Stromal cell of bone marrow (primary cell): ENCODE measurements around the gene UBXN11.

Experiments
- DNase-seq: peaks from one replicate; pipeline ENCODE4 v3.0.0-alpha.2; 2012; ENCODE audit warnings: low read depth

Gene UBXN11

DNA sequence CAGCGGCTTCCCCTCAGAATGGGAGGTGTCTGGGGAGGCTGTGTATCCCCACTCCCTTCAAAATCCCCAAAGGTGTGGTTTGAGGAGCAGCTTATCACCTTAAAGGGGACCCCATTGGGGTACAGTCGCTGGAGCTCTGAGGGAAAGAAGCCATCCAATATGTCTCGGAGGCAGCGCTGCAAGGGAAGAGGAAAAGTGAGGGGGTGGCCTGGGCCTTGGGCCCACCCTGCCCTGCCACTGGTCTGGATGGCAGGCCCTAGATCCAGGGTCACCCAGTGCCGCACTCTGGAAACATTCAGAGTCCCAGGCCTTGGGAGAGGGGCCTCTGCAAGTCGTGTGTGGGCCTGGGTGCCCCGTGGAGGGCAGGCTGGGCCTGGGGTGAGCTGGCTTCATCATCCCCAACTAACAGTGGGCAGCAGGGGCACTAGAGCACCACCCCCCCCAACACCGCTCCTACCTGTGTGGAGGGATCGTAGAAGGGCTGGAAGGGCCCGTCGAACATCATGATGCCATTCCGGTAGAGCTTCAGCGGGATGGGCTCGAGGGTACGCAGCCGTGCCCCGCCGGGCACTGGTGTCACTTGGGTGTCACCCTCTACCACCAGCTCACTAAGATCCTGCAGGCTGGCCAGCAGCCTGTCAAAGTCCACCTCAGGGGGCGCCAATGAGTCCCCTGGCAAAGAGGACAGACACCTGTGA lies 20.9 kb downstream of the UBXN11 start:
- DNase-seq, result no peak

DNA sequence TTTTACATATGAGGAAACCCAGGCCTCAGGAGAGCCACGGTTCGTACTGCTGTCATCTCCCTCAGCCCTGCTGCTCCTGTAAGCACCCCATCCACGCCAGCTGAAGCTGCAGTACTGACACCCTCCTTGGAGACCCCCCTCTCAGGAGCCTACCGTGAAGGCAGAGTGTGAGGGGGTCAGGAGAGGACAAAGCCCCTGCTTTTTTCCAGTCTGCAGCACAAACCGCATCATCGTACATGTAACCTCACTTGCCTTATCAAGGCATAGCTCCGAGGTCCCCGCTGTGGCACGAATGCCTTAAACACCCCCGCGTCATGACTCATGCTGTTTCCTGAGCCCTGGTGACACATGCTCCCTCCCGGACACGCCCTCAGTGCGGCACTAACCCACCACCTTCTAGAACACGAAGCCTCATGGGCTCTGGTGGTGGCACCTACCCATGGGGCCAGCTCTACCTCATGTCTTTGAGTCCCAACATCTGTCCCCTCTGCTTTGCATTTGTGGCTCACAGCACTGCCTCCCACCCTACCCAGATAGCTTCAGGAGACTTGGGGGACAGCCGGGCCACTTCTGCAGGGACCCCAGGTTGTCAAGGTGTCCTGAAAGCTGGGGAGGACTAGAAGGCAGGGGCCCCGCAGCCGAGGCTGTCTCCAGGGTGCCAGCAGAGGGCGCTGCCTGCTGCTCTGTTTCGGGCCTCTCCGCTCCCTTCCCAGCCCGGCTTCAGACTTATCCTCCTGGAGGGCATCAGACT lies 21.7 kb downstream of the UBXN11 start:
- DNase-seq, result peak; percentile 81

DNA sequence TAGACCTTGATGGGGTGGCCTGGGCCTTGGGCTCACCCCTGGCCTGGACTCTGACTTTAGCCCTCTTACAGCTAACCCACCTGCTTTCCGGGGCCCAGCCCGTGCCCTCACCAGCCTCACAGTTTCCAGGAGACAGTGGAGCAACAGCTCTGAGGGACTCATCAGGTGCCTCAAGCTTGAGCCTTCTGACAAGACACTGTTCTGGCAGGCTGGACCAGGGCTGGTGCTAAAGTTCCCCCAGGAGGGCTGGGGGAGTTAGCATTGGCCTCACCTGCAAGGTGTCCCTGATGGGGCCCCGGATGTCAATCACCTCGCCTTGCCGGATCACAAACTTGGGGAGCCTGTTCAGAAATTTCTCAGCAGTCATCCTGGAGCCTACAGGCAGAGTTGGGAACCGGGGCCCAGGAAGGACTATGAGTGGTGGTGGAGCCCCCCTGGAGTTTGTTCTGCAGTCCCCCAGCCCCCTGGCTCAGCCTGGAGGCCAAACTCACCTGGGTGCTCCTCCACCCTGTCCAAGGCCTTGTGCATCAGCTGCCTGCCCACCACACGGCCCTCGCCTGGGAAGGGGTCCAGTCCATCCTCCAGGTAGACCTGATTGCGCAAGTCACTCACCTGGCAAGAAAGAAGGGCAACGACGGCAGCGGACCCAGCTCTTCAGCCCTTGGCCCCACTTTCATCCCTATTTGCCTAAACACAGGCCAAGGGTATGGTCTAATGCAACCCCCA lies 22.4 kb downstream of the UBXN11 start:
- no peak for DNase-seq

DNA sequence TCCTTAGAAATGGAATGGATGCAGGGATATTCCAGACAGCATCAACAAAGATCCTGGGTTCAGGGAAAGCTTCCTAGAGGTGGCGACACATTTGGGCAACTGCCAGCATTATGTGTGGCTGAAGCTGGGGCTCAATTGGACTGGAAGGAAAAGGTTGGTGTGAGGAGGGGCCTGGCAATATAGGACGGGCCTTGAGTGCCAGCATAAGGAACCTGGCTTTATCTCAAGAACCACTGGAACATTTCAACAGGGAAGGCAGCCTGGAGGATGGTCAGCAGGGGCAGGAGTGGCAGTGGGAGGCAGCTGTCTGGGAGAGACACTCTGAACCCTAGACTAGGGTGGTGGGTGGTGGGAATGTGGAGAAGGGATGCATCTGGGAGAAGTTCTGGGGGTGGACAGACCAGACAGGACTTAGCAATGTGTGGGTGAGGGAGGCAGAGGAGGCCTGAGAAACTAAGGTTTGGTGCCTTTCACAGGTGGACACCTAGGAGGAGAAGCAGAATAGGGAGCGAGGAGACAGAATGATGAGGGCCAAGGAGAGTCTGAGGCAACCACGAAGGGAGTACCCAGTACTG lies 23.1 kb downstream of the UBXN11 start:
- DNase-seq, result no peak

DNA sequence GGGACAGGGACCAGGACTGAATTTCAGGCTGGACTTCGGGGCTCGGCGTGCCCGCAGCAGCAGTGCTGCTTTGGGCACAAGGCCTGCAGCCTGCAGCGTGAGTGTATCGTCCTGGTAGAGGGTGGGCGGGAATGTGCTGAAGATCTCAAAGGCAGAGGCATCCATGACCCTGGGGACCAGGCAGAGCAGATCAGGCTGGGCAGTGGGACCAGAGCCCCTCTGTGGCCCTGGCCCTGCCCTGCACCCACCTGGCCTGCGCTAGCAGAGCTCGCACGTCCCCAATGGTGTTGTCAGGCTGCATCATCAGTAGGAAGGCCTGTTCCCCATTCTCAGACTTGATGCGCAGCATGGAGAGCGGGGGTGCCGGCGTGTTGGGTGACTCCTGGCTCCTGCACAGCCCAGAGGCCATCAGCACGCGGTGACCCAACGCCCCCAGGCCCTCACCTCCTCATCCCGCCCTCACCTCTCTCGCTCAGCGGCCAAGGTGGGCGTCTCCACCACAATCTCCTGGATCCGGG lies 24.0 kb downstream of the UBXN11 start:
- no peak for DNase-seq

DNA sequence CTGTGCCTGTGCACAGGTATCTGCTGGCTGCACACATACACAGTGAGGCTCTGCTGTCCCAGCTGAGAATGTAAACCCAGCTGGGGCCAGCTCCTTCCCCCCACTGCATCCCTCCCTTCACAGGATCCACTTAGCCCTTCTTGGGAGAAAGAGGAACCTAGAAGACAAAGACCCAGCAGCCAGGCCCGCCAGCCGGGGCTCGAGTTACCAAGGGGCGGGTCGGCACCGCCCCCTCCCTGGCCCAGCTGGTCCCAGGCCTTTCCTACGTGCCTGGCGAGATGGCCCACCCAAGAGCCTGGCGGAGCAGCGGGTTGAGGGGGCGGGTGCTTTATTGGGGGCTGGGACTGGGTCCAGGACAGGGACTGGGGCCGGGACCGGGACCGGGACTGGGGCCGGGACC lies 24.5 kb downstream of the UBXN11 start:
- no peak for DNase-seq

DNA sequence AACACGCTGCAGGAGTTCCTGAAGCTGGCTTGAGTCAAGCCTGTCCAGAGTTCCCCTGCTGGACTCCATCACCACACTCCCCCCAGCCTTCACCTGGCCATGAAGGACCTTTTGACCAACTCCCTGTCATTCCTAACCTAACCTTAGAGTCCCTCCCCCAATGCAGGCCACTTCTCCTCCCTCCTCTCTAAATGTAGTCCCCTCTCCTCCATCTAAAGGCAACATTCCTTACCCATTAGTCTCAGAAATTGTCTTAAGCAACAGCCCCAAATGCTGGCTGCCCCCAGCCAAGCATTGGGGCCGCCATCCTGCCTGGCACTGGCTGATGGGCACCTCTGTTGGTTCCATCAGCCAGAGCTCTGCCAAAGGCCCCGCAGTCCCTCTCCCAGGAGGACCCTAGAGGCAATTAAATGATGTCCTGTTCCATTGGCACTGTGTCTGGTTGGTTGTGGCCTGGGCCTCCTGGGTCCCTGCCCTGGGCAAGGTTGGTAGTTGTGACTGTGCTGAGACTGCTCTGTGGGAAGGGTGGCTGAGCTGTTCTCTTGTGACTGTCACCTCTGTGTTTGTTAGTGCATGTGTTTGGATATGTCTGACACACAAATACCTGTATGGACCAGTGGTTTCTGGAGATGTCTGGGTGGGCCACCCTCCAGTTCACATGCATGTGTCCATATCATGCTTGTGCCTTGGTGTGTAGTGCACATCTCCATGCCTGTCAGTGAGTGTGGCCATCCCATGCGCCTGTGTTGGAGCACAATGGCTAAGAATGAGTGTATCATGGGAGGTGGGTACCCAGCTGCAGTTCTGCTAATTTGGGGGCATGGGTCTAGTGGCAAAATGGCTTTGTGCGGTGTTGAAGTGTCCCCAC lies 25.1 kb downstream of the UBXN11 start:
- DNase-seq, result no peak

DNA sequence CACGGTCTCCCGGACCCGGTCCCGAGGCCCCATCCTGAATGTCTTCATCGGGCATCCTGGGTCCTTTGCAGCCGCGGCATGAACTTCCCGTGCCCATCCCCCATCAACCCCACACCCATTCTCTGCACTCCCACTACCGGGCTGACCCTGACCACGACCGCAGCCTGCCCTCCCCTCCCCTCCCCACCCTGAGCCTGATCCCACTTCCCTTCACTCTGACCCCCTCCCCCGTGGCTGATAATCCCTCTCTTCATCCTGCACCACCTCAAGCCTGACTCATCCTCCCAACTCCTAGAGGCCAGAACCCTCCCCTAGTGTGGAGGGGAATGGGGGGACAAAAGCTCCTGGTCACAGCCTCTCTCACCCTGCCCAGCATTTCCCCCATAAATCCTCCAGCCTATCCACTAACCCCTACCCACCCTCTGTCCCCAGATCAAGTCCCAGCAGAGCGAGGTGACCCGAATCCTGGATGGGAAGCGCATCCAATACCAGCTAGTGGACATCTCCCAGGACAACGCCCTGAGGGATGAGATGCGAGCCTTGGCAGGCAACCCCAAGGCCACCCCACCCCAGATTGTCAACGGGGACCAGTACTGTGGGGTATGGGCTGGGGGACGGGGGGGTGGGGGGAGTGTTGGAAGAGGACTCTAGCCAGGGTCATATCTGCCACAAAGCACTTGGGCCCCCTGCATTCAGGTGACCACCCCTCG lies 25.9 kb downstream of the UBXN11 start:
- DNase-seq, result no peak

DNA sequence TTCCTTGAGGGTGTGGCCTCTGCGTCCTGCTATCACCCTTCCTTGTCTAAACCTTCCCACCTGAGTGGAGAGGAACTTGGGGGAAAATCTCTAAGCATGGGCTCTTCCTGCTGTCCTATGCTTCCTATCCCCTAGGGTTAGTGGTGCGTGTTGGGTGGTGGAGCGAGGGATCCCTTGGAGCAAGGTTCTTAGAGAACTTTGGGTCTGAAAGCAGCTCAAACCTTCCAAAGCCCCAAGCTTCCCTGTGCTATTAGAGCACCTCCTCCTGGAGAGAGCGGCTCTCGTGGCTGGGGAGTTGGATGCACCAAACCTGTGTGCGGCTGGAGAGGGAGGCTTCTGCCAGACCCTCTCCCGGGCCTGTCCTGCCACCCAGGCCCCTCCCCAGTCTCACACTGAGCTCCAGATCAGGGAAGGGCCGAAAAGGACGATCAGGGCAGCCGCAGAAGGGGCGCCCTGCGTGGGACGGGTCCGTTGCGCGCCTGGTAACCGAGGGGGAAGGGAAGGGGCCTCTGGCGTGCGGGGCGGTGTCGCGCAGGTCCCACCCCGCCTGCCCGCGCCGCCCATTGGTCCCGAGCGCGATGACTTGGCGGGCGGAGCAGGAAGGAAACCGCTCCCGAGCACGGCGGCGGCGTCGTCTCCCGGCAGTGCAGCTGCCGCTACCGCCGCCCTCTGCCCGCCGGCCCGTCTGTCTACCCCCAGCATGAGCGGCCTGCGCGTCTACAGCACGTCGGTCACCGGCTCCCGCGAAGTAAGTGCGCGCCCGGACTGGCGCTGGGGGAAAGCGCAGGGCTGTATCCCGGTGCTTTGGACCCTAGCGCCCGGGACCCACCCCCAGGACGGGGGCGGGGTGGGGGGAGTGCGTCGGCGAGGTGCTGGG lies 26.7 kb downstream of the UBXN11 start, which contains the start of gene SH3BGRL3:
SH3BGRL3 (plus strand) TSS at position 631 of the 877 bp plus-strand sequence; CDS start at position 701, 70 bp downstream.
- peak; percentile 70 for DNase-seq

DNA sequence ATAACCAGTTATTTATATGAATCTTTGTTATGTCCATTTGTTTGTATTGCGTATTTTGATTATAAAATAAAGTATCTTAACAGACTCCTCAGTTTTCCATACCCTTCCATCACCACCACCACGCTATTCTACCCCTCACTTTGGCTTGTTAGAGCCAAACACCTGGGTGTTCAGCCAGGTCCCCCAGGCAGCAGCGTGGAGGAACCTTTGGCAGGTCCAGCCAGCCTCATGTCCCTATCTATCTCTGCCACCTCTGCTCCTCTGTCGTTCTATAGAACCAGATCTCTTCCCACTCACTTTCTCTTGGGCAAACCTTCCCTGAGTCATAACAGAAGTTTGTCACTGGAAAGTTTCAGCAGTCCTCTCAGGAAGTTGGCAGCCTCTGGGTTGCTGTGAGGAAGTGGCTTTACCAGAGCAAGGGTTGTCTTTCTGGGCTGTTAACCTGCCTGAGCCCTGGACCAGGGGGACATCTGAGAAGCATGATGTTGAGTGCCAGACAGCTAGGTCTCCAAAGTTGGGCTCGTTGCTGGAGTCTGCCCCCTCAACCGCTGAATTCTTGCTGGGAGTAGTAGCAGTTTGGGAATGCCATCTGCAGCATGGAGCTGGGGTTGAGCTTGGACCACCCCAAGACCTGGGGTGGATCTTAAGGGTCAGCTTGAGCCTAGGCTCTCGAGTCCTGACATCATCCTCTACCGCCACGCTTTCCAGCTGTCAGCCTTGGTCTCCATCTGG lies 27.5 kb downstream of the UBXN11 start:
- DNase-seq, result peak; percentile 84

DNA sequence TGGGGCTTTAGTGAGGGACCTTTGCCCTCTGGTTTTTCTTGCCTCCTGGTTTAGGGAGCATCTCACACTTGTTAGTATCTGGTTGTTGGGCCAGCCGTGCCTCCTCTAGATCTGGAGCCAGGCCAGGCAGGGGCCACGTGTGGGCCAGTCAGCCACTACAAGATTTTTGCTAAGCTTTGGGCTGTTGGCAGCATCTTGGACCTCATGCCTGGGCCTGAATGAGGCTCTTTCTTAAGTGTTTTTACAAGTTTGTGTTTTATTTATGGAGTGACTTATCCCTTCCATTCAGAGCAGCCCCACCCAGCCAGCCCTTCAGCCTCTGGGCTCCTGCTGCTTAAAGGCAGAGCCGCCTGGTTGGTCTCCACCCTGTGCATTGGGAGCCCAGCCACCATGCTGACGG lies 28.1 kb downstream of the UBXN11 start:
- peak; percentile 98 for DNase-seq

DNA sequence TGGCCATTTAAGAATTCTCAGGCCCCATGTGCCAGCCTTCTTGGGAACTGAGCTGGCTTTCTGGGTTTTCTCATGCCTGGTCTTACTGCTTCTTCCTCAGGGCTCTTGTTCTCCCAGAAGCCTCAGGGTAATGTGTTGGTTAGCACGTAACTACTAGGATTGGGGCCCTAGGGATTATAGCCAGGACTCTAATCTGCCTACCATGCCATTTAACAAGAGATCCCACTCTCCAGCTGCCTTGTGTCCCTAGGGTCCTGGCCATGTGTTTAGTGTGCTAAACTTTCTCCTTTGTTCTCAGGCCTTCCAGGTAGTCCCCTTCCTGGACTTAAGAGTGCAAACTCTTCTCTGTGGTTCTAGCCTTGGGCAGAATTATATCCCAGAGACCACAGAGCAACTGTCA lies 28.7 kb downstream of the UBXN11 start:
- no peak for DNase-seq

DNA sequence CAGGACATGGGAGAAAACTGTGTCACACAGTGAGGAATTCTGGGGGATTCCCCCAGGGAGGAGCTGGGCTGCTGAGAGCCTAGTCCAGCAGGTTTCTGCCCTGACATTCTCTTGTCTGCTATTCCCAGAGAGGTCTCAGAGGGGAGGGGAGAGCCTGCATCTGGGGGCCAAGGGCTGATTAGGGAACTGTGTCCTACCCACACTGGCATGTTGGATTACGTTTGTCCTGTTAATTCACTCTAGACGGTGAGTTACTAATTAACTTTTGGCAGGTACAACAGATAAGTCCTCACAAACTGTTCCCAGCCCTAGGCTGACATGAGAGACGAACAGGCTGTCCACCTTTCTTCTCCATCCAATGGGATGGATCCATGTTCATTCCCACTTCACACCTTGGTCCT lies 29.2 kb downstream of the UBXN11 start:
- DNase-seq, result no peak

DNA sequence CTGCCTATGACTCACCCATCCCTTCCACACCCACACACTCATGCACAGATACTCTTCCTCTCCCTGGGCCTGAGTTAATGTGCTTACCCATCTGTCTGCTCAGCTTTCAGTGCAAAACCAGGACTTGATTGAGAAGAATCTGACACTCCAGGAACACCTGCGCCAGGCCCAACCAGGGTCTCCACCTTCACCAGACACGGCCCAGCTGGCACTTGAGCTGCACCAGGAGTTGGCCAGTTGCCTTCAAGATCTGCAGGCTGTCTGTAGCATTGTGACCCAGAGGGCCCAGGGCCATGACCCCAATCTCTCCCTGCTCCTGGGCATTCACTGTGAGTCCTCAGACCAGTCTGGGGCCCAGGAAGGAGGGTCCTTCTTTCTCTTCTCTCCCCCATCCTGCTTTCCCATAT lies 30.0 kb downstream of the UBXN11 start:
- no peak for DNase-seq

DNA sequence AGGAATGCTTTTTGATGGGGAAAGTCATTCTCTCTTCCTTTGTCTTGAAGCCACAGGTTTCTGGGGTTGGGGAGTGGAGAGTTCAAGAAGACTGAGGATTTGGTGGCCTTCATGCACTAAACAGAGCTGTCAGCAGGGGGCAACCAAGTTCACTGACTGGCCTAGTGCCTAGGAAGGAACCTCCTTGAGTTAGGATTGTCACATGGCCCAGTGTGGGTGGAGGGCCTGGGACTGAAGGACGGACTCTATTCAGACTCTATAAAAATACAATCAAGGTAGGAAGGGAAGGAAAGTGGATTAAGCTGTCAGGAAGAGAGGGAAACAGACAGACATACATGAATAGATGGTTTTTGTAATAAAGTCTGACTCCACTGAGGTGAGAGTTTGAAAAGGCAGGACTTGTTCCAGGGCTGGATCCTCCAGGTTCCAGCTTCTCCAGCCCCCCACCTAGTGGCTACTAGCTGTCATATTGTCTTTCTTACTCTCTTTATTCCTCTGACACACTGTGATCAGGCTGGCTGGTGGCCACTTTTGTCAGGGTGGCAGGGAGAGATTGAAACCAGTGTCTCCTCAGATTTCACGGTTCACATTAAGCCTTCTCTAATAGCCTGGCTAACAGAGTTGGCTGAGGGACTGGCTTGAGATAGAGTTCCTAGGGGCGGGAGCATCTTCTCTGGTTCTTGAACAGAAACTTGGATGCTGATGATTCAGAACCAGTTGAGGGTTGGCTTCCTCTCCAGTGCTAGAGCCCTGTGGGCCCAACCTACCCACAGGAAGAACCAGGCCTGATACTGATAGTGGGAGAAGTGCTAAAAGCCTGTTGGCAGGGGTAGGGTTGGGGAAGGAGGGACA lies 30.6 kb downstream of the UBXN11 start:
- peak; percentile 99 for DNase-seq

DNA sequence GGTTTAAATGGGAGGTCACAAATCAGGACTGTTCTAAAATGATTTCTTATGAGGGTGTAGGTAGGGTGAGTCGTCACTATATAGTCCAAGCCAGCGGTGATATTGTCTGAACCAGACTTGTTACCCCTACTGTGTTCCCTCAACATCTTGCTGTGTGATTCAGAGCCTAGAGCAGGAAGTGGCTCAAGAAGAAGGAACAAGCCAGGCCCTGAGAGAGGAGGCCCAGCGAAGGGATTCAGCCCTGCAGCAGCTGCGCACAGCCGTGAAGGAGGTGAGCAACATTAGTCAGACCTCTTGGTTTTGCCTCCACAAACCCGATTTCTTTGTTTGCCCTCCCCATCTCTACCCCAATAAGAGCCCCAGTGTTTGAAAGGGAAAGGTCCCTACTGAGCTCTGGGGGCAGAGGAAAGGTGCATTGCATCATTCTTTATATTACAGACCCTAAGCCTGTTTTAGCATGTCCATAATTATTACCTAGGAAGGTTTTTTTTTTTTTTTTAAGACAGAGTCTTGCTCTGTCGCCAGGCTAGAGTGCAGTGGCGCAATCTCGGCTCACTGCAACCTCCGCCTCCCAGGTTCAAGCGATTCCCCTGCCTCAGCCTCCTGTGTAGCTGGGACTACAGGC lies 31.5 kb downstream of the UBXN11 start:
- no peak for DNase-seq

DNA sequence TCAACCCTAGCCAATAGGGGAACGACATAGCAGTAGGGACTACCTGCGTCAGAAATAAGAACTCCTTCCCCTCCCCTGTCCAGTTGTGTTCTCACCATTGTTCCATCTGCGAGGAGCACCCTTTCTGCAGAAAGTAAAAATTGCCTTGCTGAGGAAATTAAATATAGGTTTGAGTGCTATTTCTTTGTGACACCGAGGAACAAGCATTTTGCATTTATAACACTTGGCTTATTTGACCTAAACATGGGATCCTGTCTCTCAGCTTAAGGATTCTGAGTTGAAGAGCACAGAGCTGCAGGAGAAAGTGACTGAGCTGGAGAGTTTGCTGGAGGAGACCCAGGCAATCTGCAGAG lies 37.3 kb downstream of the UBXN11 start:
- DNase-seq, result no peak
